K562 (cell line): ENCODE results near the gene RNF223. TPM values are rescaled to one million over a fixed set of nuclear protein-coding genes. Genes with fewer than 3 reads are reported as not detected.
A peak's percentile ranks its signal among the peaks of the same experiment; 100 is the strongest.

Experiments used
- ATAC-seq: fragments of 200-7000 bp; cut with Tn5 transposase; 3 replicates; pipeline ENCODE4 v1.9.1; 2020; ENCODE audit warnings: moderate library complexity
- BruUV-seq: library from RNA; stranded (reverse); fragments of 400-500 nt; replicated peaks from 2 replicates; lab custom pipeline; 2021; lab: Mats Ljungman, UMichigan
- CTCF ChIA-PET: fragments of 300-600 bp; formaldehyde crosslinking; extraction: SDS; loops from one replicate; lab custom pipeline; 2021; ENCODE audit warnings: low intra/inter-chr PET ratio; lab: Yijun Ruan, JAX
- POLR2A ChIA-PET: fragments of 300-600, 350-650 bp; sonication (Branson Sonifier 250); formaldehyde crosslinking; extraction: SDS; loops from one replicate; lab custom pipeline; 2021; ENCODE audit warnings: antibody characterized with exemption, inconsistent platforms; lab: Yijun Ruan, JAX
- DNase-seq, 4 experiments: peaks; one replicate each; pipeline versions ENCODE4 v3.0.0 to v3.0.0-alpha.2; 2011 to 2018; ENCODE audit warnings: low spot score in 3 of 4, mixed read lengths in 3 of 4; ENCODE audit errors: extremely low read depth in 1 of 4
- FAIRE-seq: peaks from 2 replicates; lab custom pipeline; 2011; peaks lifted over from hg19 to GRCh38; lab: Jason Lieb, UNC
- H2AFZ ChIP-seq: 2 replicates; pipeline ENCODE4 v1.6.0; 2011; ENCODE audit warnings: low read depth, low read length, control low read depth, inconsistent platforms
- H3K27ac ChIP-seq: fragments of 200-600 bp; 3 replicates; pipeline ENCODE4 v1.8.0; 2011; ENCODE audit warnings: low read depth, mild to moderate bottlenecking, control low read depth, inconsistent platforms, low read length, moderate library complexity, mixed read lengths; ENCODE audit errors: extremely low read depth
- H3K27me3 ChIP-seq, 2 experiments: fragments of 300-600 bp in 1 of 2; 2 replicates in 1 of 2; 3 replicates in 1 of 2; pipeline versions ENCODE4 v1.6.0 to v1.8.0; 2011; ENCODE audit warnings: inconsistent platforms in 2 of 2, low read length in 2 of 2, mild to moderate bottlenecking in 1 of 2, mixed read lengths in 1 of 2, moderate library complexity in 1 of 2; ENCODE audit not compliant: control insufficient read depth in 2 of 2, insufficient read depth in 2 of 2
- H3K36me3 ChIP-seq: fragments of 300-600 bp; 3 replicates; pipeline ENCODE4 v1.8.0; 2011; ENCODE audit warnings: mild to moderate bottlenecking, low read length, inconsistent platforms; ENCODE audit not compliant: control insufficient read depth, insufficient read depth
- H3K4me1 ChIP-seq, 2 experiments: fragments of 200-600 bp in 1 of 2; replicated peaks in 1 of 2; 2 replicates in 1 of 2; 3 replicates in 1 of 2; pipeline versions ENCODE4 v1.5.1 to v1.8.0; 2011; ENCODE audit warnings: inconsistent platforms in 2 of 2, low read length in 2 of 2, mild to moderate bottlenecking in 1 of 2, mixed read lengths in 1 of 2, moderate library complexity in 1 of 2; ENCODE audit not compliant: control insufficient read depth in 2 of 2, insufficient read depth in 2 of 2
- H3K4me2 ChIP-seq: 2 replicates; pipeline ENCODE4 v1.6.1; 2011; ENCODE audit warnings: low read length, control low read depth, inconsistent platforms, mixed read lengths; ENCODE audit not compliant: insufficient read depth
- H3K4me3 ChIP-seq: fragments of 200-600 bp; sonication (generic), shearing (Covaris generic); 2 replicates; pipeline ENCODE4 v1.5.1; 2016; ENCODE audit warnings: control low read depth, inconsistent platforms
- H3K79me2 ChIP-seq: fragments of 200-600 bp; 3 replicates; pipeline ENCODE4 v1.8.0; 2011; ENCODE audit warnings: low read length, inconsistent platforms; ENCODE audit not compliant: control insufficient read depth, insufficient read depth
- H3K9ac ChIP-seq, 2 experiments: 2 replicates each; pipeline versions ENCODE4 v1.6.0 to v1.6.1; 2011; ENCODE audit warnings: low read depth in 2 of 2, low read length in 2 of 2, control low read depth in 1 of 2, inconsistent platforms in 1 of 2, mild to moderate bottlenecking in 1 of 2, mixed read lengths in 1 of 2; ENCODE audit not compliant: insufficient read depth in 1 of 2
- H3K9me1 ChIP-seq: one replicate; pipeline ENCODE4 v1.6.0; 2011; ENCODE audit warnings: inconsistent platforms, mild to moderate bottlenecking, low read length, moderate library complexity; ENCODE audit not compliant: control insufficient read depth, insufficient read depth
- H3K9me3 ChIP-seq: replicated peaks from 2 replicates; pipeline ENCODE4 v1.5.1; 2011; ENCODE audit warnings: low read depth, low read length, inconsistent platforms; ENCODE audit not compliant: control insufficient read depth, insufficient read depth
- H4K20me1 ChIP-seq: replicated peaks from 2 replicates; pipeline ENCODE4 v1.6.1; 2011; ENCODE audit warnings: low read length, inconsistent platforms, mixed read lengths; ENCODE audit not compliant: control insufficient read depth, insufficient read depth
- E2F6 ChIP-seq, 2 experiments: IDR thresholded peaks; 2 replicates each; pipeline ENCODE4 v1.6.1; 2011; ENCODE audit warnings: borderline replicate concordance in 1 of 2, control low read depth in 1 of 2, low read depth in 1 of 2, low read length in 1 of 2, mild to moderate bottlenecking in 1 of 2, mixed read lengths in 1 of 2, moderate library complexity in 1 of 2; ENCODE audit not compliant: insufficient read depth in 1 of 2, insufficient read length in 1 of 2, poor library complexity in 1 of 2, severe bottlenecking in 1 of 2; ENCODE audit errors: extremely low read depth in 1 of 2
- FOSL1 ChIP-seq: fragments of 200-800 bp; sonication (Bioruptor generic); conservative IDR thresholded peaks from 2 replicates; pipeline ENCODE4 v1.6.1; 2016; ENCODE audit warnings: missing genetic modification characterization, missing compliant biosample characterization
- HMGN3 ChIP-seq: IDR thresholded peaks from 2 replicates; pipeline ENCODE4 v1.6.1; 2011; ENCODE audit warnings: borderline replicate concordance, low read depth, mild to moderate bottlenecking, mixed read lengths, low read length; ENCODE audit not compliant: insufficient read length; ENCODE audit errors: extremely low read depth
- TAL1 ChIP-seq: fragments of 450-650 bp; IDR thresholded peaks from 2 replicates; pipeline ENCODE4 v1.6.1; 2016; ENCODE audit warnings: mild to moderate bottlenecking
- TFAP4 ChIP-seq: sonication (generic); formaldehyde crosslinking; IDR thresholded peaks from 2 replicates; pipeline ENCODE4 v1.8.0; 2022; ENCODE audit warnings: missing genetic modification reagents, mild to moderate bottlenecking, moderate library complexity, borderline replicate concordance
- ZNF311 ChIP-seq: fragments of 250-450 bp; sonication (Bioruptor Pico); IDR thresholded peaks from 2 replicates; pipeline ENCODE4 v1.4.0; 2020; ENCODE audit warnings: mild to moderate bottlenecking, moderate library complexity
- ZNF512 ChIP-seq: IDR thresholded peaks from 2 replicates; pipeline ENCODE4 v1.6.1; 2016; ENCODE audit warnings: missing genetic modification characterization, missing compliant biosample characterization
- ZNF668 ChIP-seq: fragments of 250-450 bp; sonication (Bioruptor Pico); IDR thresholded peaks from 2 replicates; pipeline ENCODE4 v1.8.0; 2022; ENCODE audit warnings: mild to moderate bottlenecking, inconsistent platforms
- ZSCAN29 ChIP-seq: fragments of 450-650 bp; IDR thresholded peaks from 2 replicates; pipeline ENCODE4 v1.6.1; 2017
- WGBS: fragments of 100-300 bp; shearing (Covaris generic); methylation state at CpG from one replicate; pipeline ENCODE4 v1.1.6; 2016; ENCODE audit warnings: low coverage, mixed read lengths; ENCODE audit not compliant: insufficient coverage; ENCODE audit errors: missing lambda C conversion rate; 5-methylcytosine and 5-hydroxymethylcytosine counted together
- in situ Hi-C: fragments of 300-500 bp; cut with MboI; formaldehyde crosslinking; loops from 4 replicates; pipeline ENCODE4 v1.15.0; 2018; ENCODE audit warnings: inconsistent platforms, mixed read lengths
- intact Hi-C: fragments of 100-400 bp; cut with micrococcal nuclease; formaldehyde crosslinking; loops from 2 replicates; pipeline ENCODE4 v1.14.2; 2022
- polyA plus RNA-seq, 8 experiments: library from polyadenylated mRNA; depleted of rRNA in 4 of 8; stranded (reverse) in 5 of 8; unstranded in 3 of 8; fragments of >200 nt; fragmentation: Nextera tagmentation in 2 of 8; fragmentation: Illumina TruSeq in 1 of 8; extraction: Ambion mirVana in 2 of 8; extraction: Trizol in 1 of 8; gene quantifications; 2 replicates each; pipeline versions ENCODE4 v1.2.1 to v1.2.3, GENCODE V29; 2011 to 2014; ENCODE audit warnings: inconsistent platforms in 1 of 8, missing spikeins in 1 of 8
- total RNA-seq, 7 experiments: library from RNA; depleted of rRNA in 6 of 7; stranded (reverse); fragments of >200 nt in 6 of 7; fragmentation: Illumina TruSeq in 2 of 7; extraction: Trizol in 2 of 7; gene quantifications; 2 replicates each; pipeline versions ENCODE4 v1.2.1 to v1.2.3, GENCODE V29; 2011 to 2021; ENCODE audit warnings: low replicate concordance in 1 of 7

Gene RNF223
- total and polyA plus RNA-seq, 9 of the 15 experiments (the other 6 are each of a cell fraction or from before 2014, with no cell fraction given) = 0.04 to 0.32 TPM; not detected in 7

- H3K4me2 ChIP-seq = peak overlapping the region; percentile 60
- ChIA-PET CTCF (interaction anchor here (0.8 kb wide), 1 partner anchor 506 kb away, joined by 3 read pairs; the partner anchor contains the start of gene SSU72), POLR2A (interaction anchor here (0.6 to 0.7 kb wide), 3 partner anchors 11 to 136 kb away, joined by 3 read pairs; no protein-coding TSS in a partner anchor)
- H3K79me2 ChIP-seq = no peaks in the 10 kb centered on the region
- FAIRE-seq = no peak
- no peaks in the 10 kb centered on the region for H3K36me3 ChIP-seq
- ATAC-seq = peak; percentile 6
- H3K9ac ChIP-seq = peak overlapping the region in 1 of 2 experiments; percentile 88; a peak in 2 of 4 replicates
- H3K4me1 ChIP-seq = peaks cover 29 to 88% of the 10 kb centered on the region in 2 experiments
- no peaks in the 10 kb centered on the region for H3K9me3 ChIP-seq
- H3K4me3 ChIP-seq = peak overlapping the region; percentile 48
- peak in 1 of 4 experiments; percentile 51 for DNase-seq
- H3K27me3 ChIP-seq = peaks cover 0 to 4% of the 10 kb centered on the region in 2 experiments; a peak in 1 of 5 replicates
- no TSS peak for BruUV-seq
- H2AFZ ChIP-seq = peak overlapping the region; percentile 64
- in situ Hi-C loops = loop anchor here (10.0 kb wide), 1 partner anchor 84 kb away; the partner anchor contains the start of gene PERM1
- peaks cover 7% of the 10 kb centered on the region; the same call in 1 of the 2 replicates for H4K20me1 ChIP-seq
- H3K27ac ChIP-seq = no peak overlapping the region
- intact Hi-C loops = no loop called here
- WGBS = 2% methylated on average over 41 of the region's 55 CpGs
- H3K9me1 ChIP-seq = peaks cover 4% of the 10 kb centered on the region
- TF ChIP-seq ZNF311 (CRISPR knock-in tag) (no peak), TFAP4 (0 out of 2 replicates have a peak, but pooled peaks have one; percentile 39), E2F6 (IDR thresholded peaks at IDR 0.05; ENCODE audit: borderline replicate concordance in 1 of 2, extremely low read depth in 1 of 2, insufficient read depth in 1 of 2, insufficient read length in 1 of 2, low read depth in 1 of 2, low read length in 1 of 2, poor library complexity in 1 of 2, severe bottlenecking in 1 of 2) (peak in 1 of 2 experiments; percentile 11), FOSL1 (no peak), TAL1 (no peak), HMGN3 (peak; percentile 21), ZNF512 (tag) (no peak), ZNF668 (CRISPR knock-in tag) (no peak), ZSCAN29 (no peak)
These were observed 5.5 kb downstream of the RNF223 start for GRCh38 chr1:1068517-1069055.
